ENCODE measurements around the gene PRKCZ.

Gene PRKCZ

GRCh38 chr1:2095394-2095793 is 45.2 kb downstream of the PRKCZ start:
- in situ Hi-C loops (cut with MboI; ENCODE audit: low sequenced_read_pairs) = no loop called here
- Histone ChIP-seq H3K9me3 (no peaks in the 10 kb centered on the region), H3K4me3 (no peak overlapping the region), H3K27me3 (ENCODE audit: low read depth) (no peaks in the 10 kb centered on the region), H3K36me3 (replicated peaks) (no peaks in the 10 kb centered on the region), H3K4me1 (no peaks in the 10 kb centered on the region)
- DNase-seq (ENCODE audit: low spot score in 2 of 2) = no peak

GRCh38 chr1:2095981-2096736 is 45.9 kb downstream of the PRKCZ start:
- Histone ChIP-seq H3K27me3 (ENCODE audit: low read depth) (no peaks in the 10 kb centered on the region), H3K4me1 (no peaks in the 10 kb centered on the region), H3K36me3 (replicated peaks) (no peaks in the 10 kb centered on the region), H3K9me3 (no peaks in the 10 kb centered on the region), H3K4me3 (no peak overlapping the region)
- in situ Hi-C loops (cut with MboI; ENCODE audit: low sequenced_read_pairs) = no loop called here
- DNase-seq (ENCODE audit: low spot score in 2 of 2) = no peak

- Histone ChIP-seq H3K27me3 (ENCODE audit: low read depth) (no peaks in the 10 kb centered on the region), H3K9me3 (no peaks in the 10 kb centered on the region), H3K4me3 (no peak overlapping the region), H3K4me1 (no peaks in the 10 kb centered on the region), H3K36me3 (replicated peaks) (no peaks in the 10 kb centered on the region)
- in situ Hi-C loops (cut with MboI; ENCODE audit: low sequenced_read_pairs) = no loop called here
- no peak for DNase-seq (ENCODE audit: low spot score in 2 of 2)
These were observed 47.4 kb downstream of the PRKCZ start for GRCh38 chr1:2097386-2098300.

GRCh38 chr1:2098301-2098698 is 48.1 kb downstream of the PRKCZ start:
- H3K4me1 ChIP-seq = no peaks in the 10 kb centered on the region
- no peaks in the 10 kb centered on the region for H3K27me3 ChIP-seq (ENCODE audit: low read depth)
- no peaks in the 10 kb centered on the region for H3K36me3 ChIP-seq (replicated peaks)
- no peak for DNase-seq (ENCODE audit: low spot score in 2 of 2)
- in situ Hi-C loops (cut with MboI; ENCODE audit: low sequenced_read_pairs) = no loop called here
- H3K4me3 ChIP-seq = no peak overlapping the region
- no peaks in the 10 kb centered on the region for H3K9me3 ChIP-seq

- H3K36me3 ChIP-seq (replicated peaks) = no peaks in the 10 kb centered on the region
- no peaks in the 10 kb centered on the region for H3K27me3 ChIP-seq (ENCODE audit: low read depth)
- no peak overlapping the region for H3K4me3 ChIP-seq
- no peaks in the 10 kb centered on the region for H3K4me1 ChIP-seq
- DNase-seq (ENCODE audit: low spot score in 2 of 2) = no peak
- in situ Hi-C loops (cut with MboI; ENCODE audit: low sequenced_read_pairs) = no loop called here
- no peaks in the 10 kb centered on the region for H3K9me3 ChIP-seq
These were observed 48.9 kb downstream of the PRKCZ start for GRCh38 chr1:2098839-2099785.

- no peak for DNase-seq (ENCODE audit: low spot score in 2 of 2)
- in situ Hi-C loops (cut with MboI; ENCODE audit: low sequenced_read_pairs) = no loop called here
- no peak overlapping the region for H3K4me3 ChIP-seq
These were observed 49.9 kb downstream of the PRKCZ start for GRCh38 chr1:2099886-2100779.

GRCh38 chr1:2100780-2101108 is 50.5 kb downstream of the PRKCZ start:
- in situ Hi-C loops (cut with MboI; ENCODE audit: low sequenced_read_pairs) = no loop called here
- H3K27me3 ChIP-seq (ENCODE audit: low read depth) = no peaks in the 10 kb centered on the region
- no peaks in the 10 kb centered on the region for H3K4me1 ChIP-seq
- no peaks in the 10 kb centered on the region for H3K9me3 ChIP-seq
- no peak for DNase-seq (ENCODE audit: low spot score in 2 of 2)
- no peak overlapping the region for H3K4me3 ChIP-seq
- no peaks in the 10 kb centered on the region for H3K36me3 ChIP-seq (replicated peaks)

More at GRCh38 chr1:2099886-2100779, 49.9 kb downstream of the PRKCZ start:
- no peaks in the 10 kb centered on the region for H3K27me3 ChIP-seq (ENCODE audit: low read depth)
- no peaks in the 10 kb centered on the region for H3K9me3 ChIP-seq
- no peaks in the 10 kb centered on the region for H3K36me3 ChIP-seq (replicated peaks)
- no peaks in the 10 kb centered on the region for H3K4me1 ChIP-seq

- no peaks in the 10 kb centered on the region for H3K36me3 ChIP-seq (replicated peaks)
- DNase-seq (ENCODE audit: low spot score in 2 of 2) = no peak
- in situ Hi-C loops (cut with MboI; ENCODE audit: low sequenced_read_pairs) = no loop called here
- no peak overlapping the region for H3K4me3 ChIP-seq
- H3K27me3 ChIP-seq (ENCODE audit: low read depth) = no peaks in the 10 kb centered on the region
- H3K4me1 ChIP-seq = no peaks in the 10 kb centered on the region
- H3K9me3 ChIP-seq = no peaks in the 10 kb centered on the region
These were observed 51.3 kb downstream of the PRKCZ start for GRCh38 chr1:2101531-2101930.

- DNase-seq (ENCODE audit: low spot score in 2 of 2) = no peak
- no peak overlapping the region for H3K4me3 ChIP-seq
- no peaks in the 10 kb centered on the region for H3K27me3 ChIP-seq (ENCODE audit: low read depth)
- no peaks in the 10 kb centered on the region for H3K36me3 ChIP-seq (replicated peaks)
- H3K9me3 ChIP-seq = no peaks in the 10 kb centered on the region
- in situ Hi-C loops (cut with MboI; ENCODE audit: low sequenced_read_pairs) = no loop called here
- no peaks in the 10 kb centered on the region for H3K4me1 ChIP-seq
These were observed 51.7 kb downstream of the PRKCZ start for GRCh38 chr1:2101946-2102345.

- Histone ChIP-seq H3K9me3 (no peaks in the 10 kb centered on the region), H3K4me3 (no peak overlapping the region), H3K36me3 (replicated peaks) (no peaks in the 10 kb centered on the region), H3K27me3 (ENCODE audit: low read depth) (no peaks in the 10 kb centered on the region), H3K4me1 (no peaks in the 10 kb centered on the region)
- no peak for DNase-seq (ENCODE audit: low spot score in 2 of 2)
- in situ Hi-C loops (cut with MboI; ENCODE audit: low sequenced_read_pairs) = no loop called here
These were observed 52.5 kb downstream of the PRKCZ start for GRCh38 chr1:2102753-2103152.

- H3K27me3 ChIP-seq (ENCODE audit: low read depth) = no peaks in the 10 kb centered on the region
- no peak overlapping the region for H3K4me3 ChIP-seq
- no peaks in the 10 kb centered on the region for H3K36me3 ChIP-seq (replicated peaks)
- in situ Hi-C loops (cut with MboI; ENCODE audit: low sequenced_read_pairs) = no loop called here
- no peaks in the 10 kb centered on the region for H3K9me3 ChIP-seq
- DNase-seq (ENCODE audit: low spot score in 2 of 2) = no peak
- H3K4me1 ChIP-seq = no peaks in the 10 kb centered on the region
These were observed 53.2 kb downstream of the PRKCZ start for GRCh38 chr1:2103266-2103900.

GRCh38 chr1:2103901-2104590 is 53.8 kb downstream of the PRKCZ start:
- H3K27me3 ChIP-seq (ENCODE audit: low read depth) = no peaks in the 10 kb centered on the region
- H3K9me3 ChIP-seq = no peaks in the 10 kb centered on the region
- no peaks in the 10 kb centered on the region for H3K36me3 ChIP-seq (replicated peaks)
- no peaks in the 10 kb centered on the region for H3K4me1 ChIP-seq
- no peak overlapping the region for H3K4me3 ChIP-seq
- no peak for DNase-seq (ENCODE audit: low spot score in 2 of 2)
- in situ Hi-C loops (cut with MboI; ENCODE audit: low sequenced_read_pairs) = no loop called here

Measured in HAP-1 (cell line).